ENCODE results near the gene ZDHHC14. TPM values are rescaled to one million over a fixed set of nuclear protein-coding genes. Genes with fewer than 3 reads are reported as not detected.

ZDHHC14 gene
- total and polyA plus RNA-seq, 7 donors, result 2.5 to 14.6 (median 4.3) TPM

DNA sequence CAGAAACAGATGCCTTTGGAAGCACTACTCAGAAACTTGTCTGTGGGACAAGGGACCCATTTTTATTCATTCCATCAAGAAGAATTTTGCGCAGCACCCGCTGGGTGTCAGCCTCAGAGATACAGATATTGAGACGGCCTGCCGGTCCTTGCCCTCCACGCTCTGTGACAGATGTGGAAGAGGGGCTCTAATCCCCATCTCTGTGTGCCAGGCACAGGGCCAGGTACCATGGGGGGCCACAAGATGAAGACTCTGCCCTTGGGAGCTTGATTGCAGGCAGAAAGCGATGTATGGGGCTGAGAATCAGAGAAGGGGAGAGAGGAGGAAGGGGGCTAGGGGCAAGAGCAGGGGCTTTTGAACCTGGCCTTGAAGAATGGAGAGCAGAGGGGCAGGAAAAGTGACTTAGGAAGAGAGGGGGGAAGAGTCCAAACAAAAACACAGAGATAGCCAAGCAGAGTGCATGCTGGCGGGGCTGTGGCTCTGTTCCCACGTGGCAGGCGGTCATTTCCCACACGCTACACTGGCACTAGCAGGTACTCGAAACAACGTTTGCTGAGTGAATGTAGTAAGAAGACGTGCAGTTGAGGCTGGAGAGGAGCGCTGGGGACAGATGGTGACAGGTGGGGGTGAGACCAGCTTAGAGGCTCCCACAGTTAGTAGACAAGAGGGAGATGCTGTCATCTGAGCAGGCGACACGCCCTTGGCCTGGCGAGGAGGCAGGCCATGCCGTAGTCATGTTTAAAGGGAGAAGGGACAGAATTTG, 271.8 kb downstream of the ZDHHC14 start:
- ATAC-seq (no peak), DNase-seq (no peak)
- peaks cover 0 to 10% of the 10 kb centered on the region in 2 donors for H3K36me3 ChIP-seq (ENCODE audit: insufficient read depth in 1 of 2, low read depth in 1 of 2)
- H3K27me3 ChIP-seq (ENCODE audit: insufficient read depth in 3 of 3, low read length in 2 of 3), result no peaks in the 10 kb centered on the region
- peaks cover 5% of the 10 kb centered on the region for H3K4me1 ChIP-seq
- 76 to 87% (median 86%) methylated on average over 18 of the region's 18 CpGs for WGBS, 3 donors
- H3K4me3 ChIP-seq, result no peak overlapping the region
- TF ChIP-seq, protein P1, sequence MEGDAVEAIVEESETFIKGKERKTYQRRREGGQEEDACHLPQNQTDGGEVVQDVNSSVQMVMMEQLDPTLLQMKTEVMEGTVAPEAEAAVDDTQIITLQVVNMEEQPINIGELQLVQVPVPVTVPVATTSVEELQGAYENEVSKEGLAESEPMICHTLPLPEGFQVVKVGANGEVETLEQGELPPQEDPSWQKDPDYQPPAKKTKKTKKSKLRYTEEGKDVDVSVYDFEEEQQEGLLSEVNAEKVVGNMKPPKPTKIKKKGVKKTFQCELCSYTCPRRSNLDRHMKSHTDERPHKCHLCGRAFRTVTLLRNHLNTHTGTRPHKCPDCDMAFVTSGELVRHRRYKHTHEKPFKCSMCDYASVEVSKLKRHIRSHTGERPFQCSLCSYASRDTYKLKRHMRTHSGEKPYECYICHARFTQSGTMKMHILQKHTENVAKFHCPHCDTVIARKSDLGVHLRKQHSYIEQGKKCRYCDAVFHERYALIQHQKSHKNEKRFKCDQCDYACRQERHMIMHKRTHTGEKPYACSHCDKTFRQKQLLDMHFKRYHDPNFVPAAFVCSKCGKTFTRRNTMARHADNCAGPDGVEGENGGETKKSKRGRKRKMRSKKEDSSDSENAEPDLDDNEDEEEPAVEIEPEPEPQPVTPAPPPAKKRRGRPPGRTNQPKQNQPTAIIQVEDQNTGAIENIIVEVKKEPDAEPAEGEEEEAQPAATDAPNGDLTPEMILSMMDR (IDR thresholded peaks at IDR 0.05), result no peak
- no peaks in the 10 kb centered on the region for H3K9me3 ChIP-seq
- H3K27ac ChIP-seq, result no peak overlapping the region
- intact Hi-C loops (cut with DNase I), result no loop called here

DNA sequence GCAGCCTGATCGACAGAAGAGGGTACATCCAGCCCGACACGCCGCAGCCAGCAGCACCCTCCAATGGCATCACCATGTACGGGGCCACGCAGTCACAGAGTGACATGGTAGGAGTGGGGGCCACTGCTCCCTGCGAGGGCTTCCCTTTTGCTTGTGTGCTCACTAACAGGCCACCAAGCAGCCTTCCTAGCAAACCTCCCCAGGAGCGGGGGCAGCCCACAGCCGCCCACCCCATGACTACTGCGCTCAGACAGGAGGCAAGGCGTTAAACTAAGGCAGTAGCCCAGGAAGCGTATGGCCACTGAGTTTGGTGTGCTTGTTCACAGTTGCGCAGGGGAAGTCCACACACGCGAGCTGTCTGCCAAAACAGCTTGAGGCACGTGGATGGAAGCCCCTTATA, 272.5 kb downstream of the ZDHHC14 start:
- TF ChIP-seq, protein P1 (IDR thresholded peaks at IDR 0.05), result no peak
- 88 to 92% (median 91%) methylated on average over 16 of the region's 16 CpGs for WGBS, 3 donors
- Histone ChIP-seq H3K4me3 (no peak overlapping the region), H3K27ac (no peak overlapping the region), H3K4me1 (peaks cover 5% of the 10 kb centered on the region), H3K36me3 (ENCODE audit: insufficient read depth in 1 of 2, low read depth in 1 of 2) (peaks cover 0 to 5% of the 10 kb centered on the region in 2 donors), H3K27me3 (ENCODE audit: insufficient read depth in 3 of 3, low read length in 2 of 3) (no peaks in the 10 kb centered on the region), H3K9me3 (no peaks in the 10 kb centered on the region)
- intact Hi-C loops (cut with DNase I), result no loop called here
- DNase-seq, result no peak
- no peak for ATAC-seq

DNA sequence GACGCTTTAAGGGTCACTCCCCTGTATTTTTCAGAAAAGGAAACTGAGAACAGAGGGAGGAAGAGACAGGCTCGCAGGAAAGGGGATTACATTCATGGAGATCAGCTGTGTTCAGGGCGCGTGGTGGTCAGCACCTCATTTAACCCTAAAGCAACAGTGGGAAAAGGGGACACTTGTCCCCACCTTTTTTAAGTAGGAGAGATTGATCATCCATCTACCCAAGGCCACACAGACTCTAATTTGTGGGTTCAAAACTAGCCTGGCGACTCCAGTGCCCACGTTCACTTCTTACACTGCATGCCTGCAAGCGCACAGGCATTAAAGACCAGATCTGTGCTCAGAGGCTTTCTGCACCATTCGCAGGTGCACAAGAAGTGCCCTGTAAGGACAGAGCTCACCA, 274.1 kb downstream of the ZDHHC14 start:
- TF ChIP-seq, protein P1 (IDR thresholded peaks at IDR 0.05), result no peak
- peaks cover 0 to 5% of the 10 kb centered on the region in 2 donors for H3K36me3 ChIP-seq (ENCODE audit: insufficient read depth in 1 of 2, low read depth in 1 of 2)
- WGBS, 3 donors, result 87 to 95% (median 91%) methylated on average over 8 of the region's 8 CpGs
- no peak overlapping the region for H3K27ac ChIP-seq
- H3K9me3 ChIP-seq, result no peaks in the 10 kb centered on the region
- no peaks in the 10 kb centered on the region for H3K4me1 ChIP-seq
- intact Hi-C loops (cut with DNase I), result no loop called here
- DNase-seq (no peak), ATAC-seq (no peak)
- H3K4me3 ChIP-seq, result no peak overlapping the region
- no peaks in the 10 kb centered on the region for H3K27me3 ChIP-seq (ENCODE audit: insufficient read depth in 3 of 3, low read length in 2 of 3)

DNA sequence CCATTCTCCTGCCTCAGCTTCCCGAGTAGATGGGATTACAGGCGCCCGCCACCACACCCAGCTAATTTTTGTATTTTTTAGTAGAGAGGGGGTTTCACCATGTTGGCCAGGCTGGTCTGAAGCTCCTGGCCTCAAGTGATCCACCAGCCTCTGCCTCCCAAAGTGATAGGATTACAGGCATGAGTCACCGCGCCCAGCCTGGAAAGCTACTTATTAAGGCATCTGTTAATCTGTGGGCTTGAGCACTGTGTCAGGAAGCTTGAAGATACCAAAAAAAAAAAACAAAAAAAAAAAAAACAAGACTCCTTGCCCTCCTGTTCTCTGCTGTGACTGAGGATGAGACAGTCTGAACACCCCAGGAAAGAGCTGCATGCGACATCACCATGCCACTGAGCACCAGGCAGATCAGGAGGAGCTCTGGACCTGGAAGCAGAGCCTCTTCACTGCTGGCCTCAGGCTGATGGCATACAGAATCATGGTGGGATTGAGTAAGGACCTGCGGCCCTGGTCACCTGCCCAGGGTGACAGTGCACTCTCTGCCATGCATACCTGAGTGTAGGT, 275.5 kb downstream of the ZDHHC14 start:
- TF ChIP-seq, protein P1 (IDR thresholded peaks at IDR 0.05), result no peak
- Histone ChIP-seq H3K4me3 (no peak overlapping the region), H3K27me3 (ENCODE audit: insufficient read depth in 3 of 3, low read length in 2 of 3) (no peaks in the 10 kb centered on the region), H3K27ac (no peak overlapping the region), H3K9me3 (no peaks in the 10 kb centered on the region), H3K4me1 (no peaks in the 10 kb centered on the region), H3K36me3 (ENCODE audit: insufficient read depth in 1 of 2, low read depth in 1 of 2) (peaks cover 0 to 5% of the 10 kb centered on the region in 2 donors)
- ATAC-seq (peak; percentile 34 to 86 (median 67)), DNase-seq (no peak)
- WGBS, 3 donors, result 74 to 80% (median 80%) methylated on average over 7 of the region's 7 CpGs
- intact Hi-C loops (cut with DNase I), result no loop called here
